ENCODE measurements around the gene ATP6V0A4. TPM values are rescaled to one million over a fixed set of nuclear protein-coding genes. Genes with fewer than 3 reads are reported as not detected.

The ATP6V0A4 gene
- total RNA-seq, 1 donor from 2014 or later, result not detected

DNA sequence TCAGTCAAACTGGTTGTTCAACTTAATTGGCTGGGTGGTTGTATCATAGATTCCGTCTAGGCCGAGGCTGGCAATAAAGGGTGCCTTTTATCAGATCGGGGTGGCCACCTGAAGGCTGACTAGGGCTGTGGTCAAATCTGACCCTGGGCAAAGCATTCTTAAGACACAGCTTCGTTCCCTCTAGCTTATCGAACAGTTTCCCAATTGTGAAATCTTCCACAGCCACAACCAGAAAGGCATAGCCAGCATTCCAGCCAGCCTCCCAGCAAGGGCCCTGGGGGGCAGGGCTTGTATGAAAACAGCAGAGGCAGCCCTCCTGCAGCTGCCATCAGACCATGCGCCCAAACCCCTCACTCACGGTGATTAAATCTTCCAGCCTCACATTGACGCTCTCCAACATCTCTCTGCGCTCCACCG is 42.7 kb downstream of the ATP6V0A4 start:
- Mint-ChIP-seq H3K27ac (ENCODE audit: unreplicated experiment) (peak overlapping the region; percentile 8), H3K4me3 (no peak overlapping the region), H3K27me3 (ENCODE audit: low read depth) (no peaks in the 10 kb centered on the region), H3K4me1 (peaks cover 23% of the 10 kb centered on the region), H3K9me3 (no peaks in the 10 kb centered on the region), H3K36me3 (ENCODE audit: low read depth) (no peaks in the 10 kb centered on the region)
- TF ChIP-seq, protein P1, sequence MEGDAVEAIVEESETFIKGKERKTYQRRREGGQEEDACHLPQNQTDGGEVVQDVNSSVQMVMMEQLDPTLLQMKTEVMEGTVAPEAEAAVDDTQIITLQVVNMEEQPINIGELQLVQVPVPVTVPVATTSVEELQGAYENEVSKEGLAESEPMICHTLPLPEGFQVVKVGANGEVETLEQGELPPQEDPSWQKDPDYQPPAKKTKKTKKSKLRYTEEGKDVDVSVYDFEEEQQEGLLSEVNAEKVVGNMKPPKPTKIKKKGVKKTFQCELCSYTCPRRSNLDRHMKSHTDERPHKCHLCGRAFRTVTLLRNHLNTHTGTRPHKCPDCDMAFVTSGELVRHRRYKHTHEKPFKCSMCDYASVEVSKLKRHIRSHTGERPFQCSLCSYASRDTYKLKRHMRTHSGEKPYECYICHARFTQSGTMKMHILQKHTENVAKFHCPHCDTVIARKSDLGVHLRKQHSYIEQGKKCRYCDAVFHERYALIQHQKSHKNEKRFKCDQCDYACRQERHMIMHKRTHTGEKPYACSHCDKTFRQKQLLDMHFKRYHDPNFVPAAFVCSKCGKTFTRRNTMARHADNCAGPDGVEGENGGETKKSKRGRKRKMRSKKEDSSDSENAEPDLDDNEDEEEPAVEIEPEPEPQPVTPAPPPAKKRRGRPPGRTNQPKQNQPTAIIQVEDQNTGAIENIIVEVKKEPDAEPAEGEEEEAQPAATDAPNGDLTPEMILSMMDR (conservative IDR thresholded peaks at IDR 0.05), result no peak
- no peak for DNase-seq (ENCODE audit: low read depth, low spot score)

DNA sequence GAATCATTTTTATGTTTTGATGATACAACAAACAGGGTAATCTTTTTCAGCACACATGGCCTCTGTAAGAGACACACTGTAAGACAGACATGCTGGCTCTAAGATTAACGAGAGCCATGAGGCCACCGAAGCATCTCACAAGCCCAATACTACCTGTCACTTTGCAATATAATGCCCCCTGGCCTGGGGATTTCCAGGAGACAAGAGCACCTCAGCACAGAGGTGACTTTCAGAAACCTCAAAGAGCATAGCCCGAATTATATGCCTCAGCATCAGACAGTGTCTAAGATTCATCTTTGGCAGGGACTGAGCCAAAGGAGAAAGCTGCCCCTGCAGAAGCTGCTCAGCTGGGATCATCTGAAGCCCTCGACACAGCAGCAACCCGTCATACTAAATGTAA is 44.4 kb downstream of the ATP6V0A4 start:
- no peaks in the 10 kb centered on the region for H3K9me3 Mint-ChIP-seq
- no peak overlapping the region for H3K4me3 Mint-ChIP-seq
- DNase-seq (ENCODE audit: low read depth, low spot score), result no peak
- TF ChIP-seq, protein P1 (conservative IDR thresholded peaks at IDR 0.05), result no peak
- no peaks in the 10 kb centered on the region for H3K27me3 Mint-ChIP-seq (ENCODE audit: low read depth)
- peaks cover 23% of the 10 kb centered on the region for H3K4me1 Mint-ChIP-seq
- peak overlapping the region; percentile 65 for H3K27ac Mint-ChIP-seq (ENCODE audit: unreplicated experiment)
- no peaks in the 10 kb centered on the region for H3K36me3 Mint-ChIP-seq (ENCODE audit: low read depth)

DNA sequence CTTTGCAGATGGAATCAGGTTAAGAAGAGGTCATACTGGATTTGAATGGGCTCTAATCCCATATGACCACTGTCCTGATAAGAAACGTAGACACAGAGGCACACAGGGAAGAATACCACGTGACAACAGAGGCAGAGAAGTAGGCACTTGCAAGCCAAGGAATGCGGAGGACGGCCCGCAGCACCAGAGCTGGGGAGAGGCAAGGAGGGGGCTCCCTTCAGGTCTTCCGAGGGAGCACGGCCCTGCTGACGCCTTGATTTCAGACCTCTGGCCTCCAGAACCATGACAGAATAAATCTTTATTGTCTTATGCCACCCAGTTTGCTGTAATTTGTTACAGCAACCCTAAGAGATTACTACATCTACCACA is 44.9 kb downstream of the ATP6V0A4 start:
- Mint-ChIP-seq H3K27me3 (ENCODE audit: low read depth) (no peaks in the 10 kb centered on the region), H3K36me3 (ENCODE audit: low read depth) (no peaks in the 10 kb centered on the region), H3K27ac (ENCODE audit: unreplicated experiment) (peak overlapping the region; percentile 14), H3K4me1 (peaks cover 23% of the 10 kb centered on the region), H3K4me3 (no peak overlapping the region), H3K9me3 (no peaks in the 10 kb centered on the region)
- TF ChIP-seq, protein P1 (conservative IDR thresholded peaks at IDR 0.05), result no peak
- DNase-seq (ENCODE audit: low read depth, low spot score), result no peak

DNA sequence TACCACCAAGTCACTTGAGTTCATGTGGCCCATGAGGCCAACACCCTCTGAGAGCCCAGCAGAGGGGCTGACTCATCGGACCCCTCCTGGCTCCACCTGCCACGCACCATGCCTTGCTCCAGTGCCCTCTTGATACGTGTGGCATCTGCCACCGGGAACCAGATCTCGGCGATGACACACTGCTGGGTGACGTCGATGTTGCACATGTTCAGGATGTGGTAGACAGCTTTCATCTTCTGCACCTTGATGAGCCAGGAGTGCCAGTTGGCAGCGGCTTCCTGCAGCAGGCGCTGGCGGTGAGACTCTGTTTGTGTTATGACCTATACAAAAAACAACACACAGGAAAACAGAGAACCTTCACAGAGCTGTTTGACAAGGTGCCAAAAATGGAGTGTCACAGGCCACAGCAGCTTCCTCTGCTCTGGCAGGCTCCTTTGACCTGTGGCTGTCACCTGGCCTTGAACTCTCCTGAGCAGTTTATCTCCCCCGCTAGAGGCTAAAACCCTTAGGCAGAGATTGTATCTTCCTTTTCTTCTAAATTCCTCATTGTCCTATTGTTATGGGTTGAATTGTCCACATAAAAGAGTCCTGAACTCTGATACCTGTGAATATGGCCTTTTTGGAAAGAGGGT is 45.4 kb downstream of the ATP6V0A4 start:
- DNase-seq (ENCODE audit: low read depth, low spot score), result no peak
- TF ChIP-seq, protein P1 (conservative IDR thresholded peaks at IDR 0.05), result no peak
- Mint-ChIP-seq H3K4me3 (no peak overlapping the region), H3K4me1 (peaks cover 23% of the 10 kb centered on the region), H3K36me3 (ENCODE audit: low read depth) (no peaks in the 10 kb centered on the region), H3K27me3 (ENCODE audit: low read depth) (no peaks in the 10 kb centered on the region), H3K27ac (ENCODE audit: unreplicated experiment) (no peak overlapping the region), H3K9me3 (no peaks in the 10 kb centered on the region)

DNA sequence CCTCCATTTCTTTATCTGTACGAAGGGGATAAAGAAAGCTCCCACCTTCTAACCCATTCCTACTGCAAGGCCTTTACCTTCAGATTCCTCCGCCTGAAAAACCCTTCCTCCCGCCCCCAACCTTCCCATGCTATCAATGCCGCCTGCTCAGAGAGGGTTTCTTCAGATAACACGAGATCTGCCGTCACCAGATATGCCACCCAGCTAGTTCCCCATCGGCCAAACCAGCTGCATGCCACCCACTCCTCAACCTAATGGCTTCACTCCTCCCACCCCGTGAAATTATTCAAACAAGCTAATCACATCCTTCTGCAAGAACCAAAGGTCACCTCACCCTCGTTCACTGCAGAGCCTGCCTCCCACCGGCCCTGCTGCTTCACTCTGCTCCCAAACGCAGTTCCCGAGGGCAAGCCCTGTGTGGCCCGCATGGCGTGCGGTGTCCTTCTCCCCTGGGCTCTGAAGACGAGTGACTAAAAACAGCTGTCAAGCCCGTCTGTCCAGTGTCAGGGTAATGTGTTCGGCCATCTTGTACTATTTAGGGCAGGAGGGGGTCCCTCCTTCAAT is 47.0 kb downstream of the ATP6V0A4 start:
- TF ChIP-seq, protein P1 (conservative IDR thresholded peaks at IDR 0.05), result no peak
- Mint-ChIP-seq H3K27me3 (ENCODE audit: low read depth) (no peaks in the 10 kb centered on the region), H3K36me3 (ENCODE audit: low read depth) (no peaks in the 10 kb centered on the region), H3K4me1 (peaks cover 23% of the 10 kb centered on the region), H3K9me3 (no peaks in the 10 kb centered on the region), H3K4me3 (no peak overlapping the region), H3K27ac (ENCODE audit: unreplicated experiment) (no peak overlapping the region)
- no peak for DNase-seq (ENCODE audit: low read depth, low spot score)

Data from neural crest cell (in vitro differentiated cells).